GM23338 (cell line): ENCODE measurements around the gene CNPPD1.

Source experiments
- CREB1 ChIP-seq: fragments of 250-450 bp; sonication (Bioruptor Pico); IDR thresholded peaks from 2 replicates; pipeline ENCODE4 v1.5.0; 2020; ENCODE audit warnings: low read depth, mild to moderate bottlenecking, moderate library complexity
- CTCF ChIP-seq, 2 experiments: fragments of 200-600 bp in 1 of 2; sonication (generic) in 1 of 2; conservative IDR thresholded peaks; 2 replicates each; pipeline versions ENCODE4 v1.5.1 to v1.6.1; 2016 to 2017; ENCODE audit warnings: antibody characterized with exemption in 2 of 2, low read depth in 2 of 2, mild to moderate bottlenecking in 2 of 2, moderate library complexity in 1 of 2
- ETS1 ChIP-seq: IDR thresholded peaks from 2 replicates; pipeline ENCODE4 v1.6.1; 2016; ENCODE audit warnings: antibody characterized with exemption
- EZH2 ChIP-seq: fragments of 200-600 bp; sonication (generic); IDR thresholded peaks from one replicate; pipeline ENCODE4 v1.8.0; 2017; ENCODE audit warnings: antibody characterized with exemption, mild to moderate bottlenecking, low read depth; ENCODE audit not compliant: unreplicated experiment
- EZH2phosphoT487 ChIP-seq: fragments of 200-600 bp; sonication (generic); IDR thresholded peaks from one replicate; pipeline ENCODE4 v1.8.1; 2018; ENCODE audit warnings: antibody characterized with exemption; ENCODE audit not compliant: unreplicated experiment
- JUNB ChIP-seq: IDR thresholded peaks from one replicate; pipeline ENCODE4 v1.6.1; 2016; ENCODE audit warnings: antibody characterized with exemption; ENCODE audit not compliant: unreplicated experiment
- POLR2AphosphoS5 ChIP-seq: IDR thresholded peaks from 2 replicates; pipeline ENCODE4 v1.6.1; 2016; ENCODE audit warnings: antibody characterized with exemption, low read depth
- REST ChIP-seq: IDR thresholded peaks from one replicate; pipeline ENCODE4 v1.6.1; 2018; ENCODE audit warnings: antibody characterized with exemption; ENCODE audit not compliant: unreplicated experiment
- STAT1 ChIP-seq: IDR thresholded peaks from one replicate; pipeline ENCODE4 v1.6.1; 2016; ENCODE audit warnings: antibody characterized with exemption; ENCODE audit not compliant: unreplicated experiment
- ZNF462 ChIP-seq: fragments of 250-450 bp; sonication (Bioruptor Pico); IDR thresholded peaks from 2 replicates; pipeline ENCODE4 v1.5.0; 2020; ENCODE audit warnings: mild to moderate bottlenecking, moderate library complexity

- no peak for TF ChIP-seq CTCF (conservative IDR thresholded peaks at IDR 0.05; ENCODE audit: low read depth in 2 of 2)
- TF ChIP-seq JUNB, result no peak
- TF ChIP-seq POLR2AphosphoS5, result no peak
- no peak for TF ChIP-seq EZH2phosphoT487
- no peak for TF ChIP-seq ZNF462 (CRISPR knock-in tag)
- no peak for TF ChIP-seq EZH2
- TF ChIP-seq CREB1, result no peak
- TF ChIP-seq ETS1, result no peak
- TF ChIP-seq REST, result no peak
- no peak for TF ChIP-seq STAT1
These were observed 45.0 kb downstream of the CNPPD1 start for GRCh38 chr2:219131744-219132143.
